HEK293T (cell line): ENCODE measurements around the gene FAM193A.

Source experiments
- ARNT ChIP-seq: fragments of 450-650 bp; IDR thresholded peaks from 2 replicates; pipeline ENCODE4 v1.6.1; 2017; ENCODE audit warnings: mild to moderate bottlenecking
- BHLHE40 ChIP-seq: fragments of 450-650 bp; IDR thresholded peaks from 2 replicates; pipeline ENCODE4 v1.6.1; 2016; ENCODE audit warnings: mild to moderate bottlenecking, moderate library complexity, borderline replicate concordance
- ELF4 ChIP-seq: fragments of 450-650 bp; IDR thresholded peaks from 2 replicates; pipeline ENCODE4 v1.6.1; 2017; ENCODE audit warnings: antibody characterized with exemption
- FOXA1 ChIP-seq: fragments of 450-650 bp; IDR thresholded peaks from 2 replicates; pipeline ENCODE4 v1.6.1; 2016; ENCODE audit warnings: mild to moderate bottlenecking
- FOXK2 ChIP-seq: fragments of 450-650 bp; IDR thresholded peaks from 2 replicates; pipeline ENCODE4 v1.6.1; 2016; ENCODE audit warnings: mild to moderate bottlenecking
- FOXM1 ChIP-seq: fragments of 450-650 bp; IDR thresholded peaks from 2 replicates; pipeline ENCODE4 v1.6.1; 2017; ENCODE audit warnings: mild to moderate bottlenecking, borderline replicate concordance
- HDGF ChIP-seq: fragments of 450-650 bp; IDR thresholded peaks from 2 replicates; pipeline ENCODE4 v1.6.1; 2017; ENCODE audit warnings: antibody characterized with exemption, borderline replicate concordance
- L3MBTL2 ChIP-seq: fragments of 450-650 bp; conservative IDR thresholded peaks from 2 replicates; pipeline ENCODE4 v1.6.1; 2016; ENCODE audit warnings: mild to moderate bottlenecking
- NFRKB ChIP-seq: fragments of 450-650 bp; IDR thresholded peaks from 2 replicates; pipeline ENCODE4 v1.6.1; 2016; ENCODE audit warnings: mild to moderate bottlenecking, moderate library complexity
- PKNOX1 ChIP-seq: fragments of 450-650 bp; IDR thresholded peaks from 2 replicates; pipeline ENCODE4 v1.6.1; 2016
- SP1 ChIP-seq: fragments of 450-650 bp; IDR thresholded peaks from 2 replicates; pipeline ENCODE4 v1.6.1; 2017
- SUZ12 ChIP-seq: fragments of 450-650 bp; IDR thresholded peaks from 2 replicates; pipeline ENCODE4 v1.6.1; 2016; ENCODE audit warnings: mild to moderate bottlenecking
- TARDBP ChIP-seq: fragments of 450-650 bp; IDR thresholded peaks from 2 replicates; pipeline ENCODE4 v1.6.1; 2016
- ZNF384 ChIP-seq: fragments of 450-650 bp; IDR thresholded peaks from 2 replicates; pipeline ENCODE4 v1.6.1; 2016

GRCh38 chr4:2572076-2572475 is 35.6 kb downstream of the FAM193A start:
- TF ChIP-seq ELF4 (no peak), FOXK2 (no peak), TARDBP (no peak), ZNF384 (no peak), L3MBTL2 (no peak), FOXM1 (no peak), NFRKB (no peak), HDGF (no peak), SP1 (no peak), ARNT (no peak), SUZ12 (no peak), BHLHE40 (no peak), FOXA1 (no peak), PKNOX1 (no peak)
